ENCODE data around the gene OXNAD1.

OXNAD1 gene

GRCh38 chr3:16325850-16326249, 60.8 kb downstream of the OXNAD1 start:
- Histone ChIP-seq H3K36me3 (ENCODE audit: insufficient read depth, low read length) (peaks cover 83% of the 10 kb centered on the region; the same call in 1 of the 2 replicates), H3K4me3 (ENCODE audit: low read length, poor library complexity, severe bottlenecking) (no peak overlapping the region), H3F3A (ENCODE audit: low read depth) (no peaks in the 10 kb centered on the region), H3K9ac (ENCODE audit: low read depth, low read length, poor library complexity, severe bottlenecking) (no peak overlapping the region), H3K4me2 (ENCODE audit: low read depth, low read length, poor library complexity, severe bottlenecking) (no peak overlapping the region), H3K9me2 (replicated peaks; ENCODE audit: low read depth, low read length) (no peaks in the 10 kb centered on the region), H3K9me3 (ENCODE audit: insufficient read depth, low read depth, low read length) (no peaks in the 10 kb centered on the region), H2AFZ (ENCODE audit: low read length) (no peak overlapping the region), H3K79me2 (ENCODE audit: insufficient read depth, low read length) (no peaks in the 10 kb centered on the region), H3K27me3 (ENCODE audit: insufficient read depth, low read length, poor library complexity, severe bottlenecking) (no peaks in the 10 kb centered on the region), H3K4me1 (ENCODE audit: insufficient read depth, low read length, poor library complexity, severe bottlenecking) (no peaks in the 10 kb centered on the region), H4K20me1 (ENCODE audit: insufficient read depth, low read length, poor library complexity, severe bottlenecking) (no peaks in the 10 kb centered on the region)
- no peak for TF ChIP-seq EZH2phosphoT487 (IDR thresholded peaks at IDR 0.05; ENCODE audit: borderline replicate concordance)
- TF ChIP-seq, protein P1, sequence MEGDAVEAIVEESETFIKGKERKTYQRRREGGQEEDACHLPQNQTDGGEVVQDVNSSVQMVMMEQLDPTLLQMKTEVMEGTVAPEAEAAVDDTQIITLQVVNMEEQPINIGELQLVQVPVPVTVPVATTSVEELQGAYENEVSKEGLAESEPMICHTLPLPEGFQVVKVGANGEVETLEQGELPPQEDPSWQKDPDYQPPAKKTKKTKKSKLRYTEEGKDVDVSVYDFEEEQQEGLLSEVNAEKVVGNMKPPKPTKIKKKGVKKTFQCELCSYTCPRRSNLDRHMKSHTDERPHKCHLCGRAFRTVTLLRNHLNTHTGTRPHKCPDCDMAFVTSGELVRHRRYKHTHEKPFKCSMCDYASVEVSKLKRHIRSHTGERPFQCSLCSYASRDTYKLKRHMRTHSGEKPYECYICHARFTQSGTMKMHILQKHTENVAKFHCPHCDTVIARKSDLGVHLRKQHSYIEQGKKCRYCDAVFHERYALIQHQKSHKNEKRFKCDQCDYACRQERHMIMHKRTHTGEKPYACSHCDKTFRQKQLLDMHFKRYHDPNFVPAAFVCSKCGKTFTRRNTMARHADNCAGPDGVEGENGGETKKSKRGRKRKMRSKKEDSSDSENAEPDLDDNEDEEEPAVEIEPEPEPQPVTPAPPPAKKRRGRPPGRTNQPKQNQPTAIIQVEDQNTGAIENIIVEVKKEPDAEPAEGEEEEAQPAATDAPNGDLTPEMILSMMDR (conservative IDR thresholded peaks at IDR 0.05; ENCODE audit: low read length), result no peak

GRCh38 chr3:16326724-16327349, 61.8 kb downstream of the OXNAD1 start:
- no peaks in the 10 kb centered on the region for H4K20me1 ChIP-seq (ENCODE audit: insufficient read depth, low read length, poor library complexity, severe bottlenecking)
- TF ChIP-seq, protein P1 (conservative IDR thresholded peaks at IDR 0.05; ENCODE audit: low read length), result no peak
- TF ChIP-seq EZH2phosphoT487 (IDR thresholded peaks at IDR 0.05; ENCODE audit: borderline replicate concordance), result no peak
- H3F3A ChIP-seq (ENCODE audit: low read depth), result no peaks in the 10 kb centered on the region
- H3K4me2 ChIP-seq (ENCODE audit: low read depth, low read length, poor library complexity, severe bottlenecking), result no peak overlapping the region
- H3K4me1 ChIP-seq (ENCODE audit: insufficient read depth, low read length, poor library complexity, severe bottlenecking), result no peaks in the 10 kb centered on the region
- no peaks in the 10 kb centered on the region for H3K79me2 ChIP-seq (ENCODE audit: insufficient read depth, low read length)
- peaks cover 9% of the 10 kb centered on the region; the same call in 1 of the 2 replicates for H3K9me3 ChIP-seq (ENCODE audit: insufficient read depth, low read depth, low read length)
- H3K27me3 ChIP-seq (ENCODE audit: insufficient read depth, low read length, poor library complexity, severe bottlenecking), result no peaks in the 10 kb centered on the region
- H2AFZ ChIP-seq (ENCODE audit: low read length), result no peak overlapping the region
- H3K4me3 ChIP-seq (ENCODE audit: low read length, poor library complexity, severe bottlenecking), result no peak overlapping the region
- no peak overlapping the region for H3K9ac ChIP-seq (ENCODE audit: low read depth, low read length, poor library complexity, severe bottlenecking)
- peaks cover 82% of the 10 kb centered on the region for H3K36me3 ChIP-seq (ENCODE audit: insufficient read depth, low read length)
- H3K9me2 ChIP-seq (replicated peaks; ENCODE audit: low read depth, low read length), result no peaks in the 10 kb centered on the region

DNA sequence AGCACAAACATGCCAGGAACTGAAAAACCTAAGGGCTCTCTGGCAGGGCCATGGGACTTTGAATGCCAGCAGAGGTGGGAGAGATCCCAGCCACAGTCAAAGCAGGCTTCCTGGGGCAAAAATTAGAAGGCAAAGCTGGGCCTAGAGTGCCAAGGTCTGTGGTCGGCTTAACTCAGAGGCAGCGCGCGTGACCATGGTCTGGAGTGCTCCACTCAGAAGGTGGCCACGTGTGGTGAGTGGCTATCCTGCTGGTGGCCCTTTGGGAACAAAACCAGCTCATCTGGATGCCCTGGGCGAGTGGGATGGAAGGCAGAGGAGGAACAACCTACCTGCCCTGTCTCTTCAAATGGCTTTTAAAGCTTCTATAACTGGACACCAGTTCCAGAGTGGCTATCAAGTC, 63.1 kb downstream of the OXNAD1 start:
- Histone ChIP-seq H3K4me3 (ENCODE audit: low read length, poor library complexity, severe bottlenecking) (no peak overlapping the region), H3K9me2 (replicated peaks; ENCODE audit: low read depth, low read length) (no peaks in the 10 kb centered on the region), H3K36me3 (ENCODE audit: insufficient read depth, low read length) (peaks cover 82% of the 10 kb centered on the region), H3K4me2 (ENCODE audit: low read depth, low read length, poor library complexity, severe bottlenecking) (no peak overlapping the region), H3K9ac (ENCODE audit: low read depth, low read length, poor library complexity, severe bottlenecking) (no peak overlapping the region), H2AFZ (ENCODE audit: low read length) (no peak overlapping the region), H3K9me3 (ENCODE audit: insufficient read depth, low read depth, low read length) (peaks cover 11% of the 10 kb centered on the region; the same call in 1 of the 2 replicates), H3K4me1 (ENCODE audit: insufficient read depth, low read length, poor library complexity, severe bottlenecking) (no peaks in the 10 kb centered on the region), H3K27me3 (ENCODE audit: insufficient read depth, low read length, poor library complexity, severe bottlenecking) (no peaks in the 10 kb centered on the region), H3K79me2 (ENCODE audit: insufficient read depth, low read length) (0 out of 2 replicates have a peak, but pooled peaks cover 2% of the 10 kb centered on the region), H4K20me1 (ENCODE audit: insufficient read depth, low read length, poor library complexity, severe bottlenecking) (no peaks in the 10 kb centered on the region), H3F3A (ENCODE audit: low read depth) (no peaks in the 10 kb centered on the region)
- TF ChIP-seq EZH2phosphoT487 (IDR thresholded peaks at IDR 0.05; ENCODE audit: borderline replicate concordance), result no peak
- TF ChIP-seq, protein P1 (conservative IDR thresholded peaks at IDR 0.05; ENCODE audit: low read length), result no peak
